Measurements from ENCODE around the gene FMC1.
"Not testable (repeated sequence)": the region's sequence is repeated elsewhere in the genome, so short reads cannot be mapped to it uniquely, and the experiment has no call there.

The FMC1 gene

GRCh38 chr7:139341058-139341775 is at the start of gene FMC1:
FMC1 (plus strand) TSS chr7:139341337; CDS start chr7:139341385, 48 bp downstream.
- peak; percentile 94 for DNase-seq (ENCODE audit: low spot score)

GRCh38 chr7:139292821-139293220 is 48.3 kb upstream of the FMC1 start:
- no peak for DNase-seq (ENCODE audit: low spot score)

GRCh38 chr7:139293534-139293933 is 47.6 kb upstream of the FMC1 start:
- DNase-seq (ENCODE audit: low spot score), result no peak

- DNase-seq (ENCODE audit: low spot score), result no peak
Observed at GRCh38 chr7:139294241-139294640, 46.9 kb upstream of the FMC1 start.

- DNase-seq (ENCODE audit: low spot score), result no peak
Observed at GRCh38 chr7:139294951-139295575, 46.1 kb upstream of the FMC1 start.

- no peak for DNase-seq (ENCODE audit: low spot score)
Observed at GRCh38 chr7:139297795-139298194, 43.3 kb upstream of the FMC1 start.

- no peak for DNase-seq (ENCODE audit: low spot score)
Observed at GRCh38 chr7:139299296-139299695, 41.8 kb upstream of the FMC1 start.

GRCh38 chr7:139300390-139300789 is 40.7 kb upstream of the FMC1 start:
- DNase-seq (ENCODE audit: low spot score), result no peak

- DNase-seq (ENCODE audit: low spot score), result no peak
Observed at GRCh38 chr7:139304517-139304916, 36.6 kb upstream of the FMC1 start.

GRCh38 chr7:139317939-139318505 is 23.1 kb upstream of the FMC1 start:
- DNase-seq (ENCODE audit: low spot score), result no peak

GRCh38 chr7:139321071-139321745 is 19.9 kb upstream of the FMC1 start:
- peak; percentile 34 for DNase-seq (ENCODE audit: low spot score)

- not testable (repeated sequence) for DNase-seq (ENCODE audit: low spot score)
Observed at GRCh38 chr7:139324709-139325108, 16.4 kb upstream of the FMC1 start.

GRCh38 chr7:139328375-139328774 is 12.8 kb upstream of the FMC1 start:
- no peak for DNase-seq (ENCODE audit: low spot score)

- no peak for DNase-seq (ENCODE audit: low spot score)
Observed at GRCh38 chr7:139329119-139329518, 12.0 kb upstream of the FMC1 start.

- DNase-seq (ENCODE audit: low spot score), result no peak
Observed at GRCh38 chr7:139330333-139331030, 10.7 kb upstream of the FMC1 start.

GRCh38 chr7:139332697-139333359 is 8.3 kb upstream of the FMC1 start:
- no peak for DNase-seq (ENCODE audit: low spot score)

- not testable (repeated sequence) for DNase-seq (ENCODE audit: low spot score)
Observed at GRCh38 chr7:139333443-139333842, 7.7 kb upstream of the FMC1 start.

- no peak for DNase-seq (ENCODE audit: low spot score)
Observed at GRCh38 chr7:139334399-139335150, 6.6 kb upstream of the FMC1 start.

GRCh38 chr7:139339025-139339424 is 2.1 kb upstream of the FMC1 start:
- DNase-seq (ENCODE audit: low spot score), result no peak

GRCh38 chr7:139339698-139340036 is 1.5 kb upstream of the FMC1 start:
- no peak for DNase-seq (ENCODE audit: low spot score)
